Measurements from ENCODE around the gene TUBAL3. TPM values are rescaled to one million over a fixed set of nuclear protein-coding genes. Genes with fewer than 3 reads are reported as not detected.

TUBAL3 gene
- total RNA-seq, 1 experiment from 2014 or later: not detected

DNA sequence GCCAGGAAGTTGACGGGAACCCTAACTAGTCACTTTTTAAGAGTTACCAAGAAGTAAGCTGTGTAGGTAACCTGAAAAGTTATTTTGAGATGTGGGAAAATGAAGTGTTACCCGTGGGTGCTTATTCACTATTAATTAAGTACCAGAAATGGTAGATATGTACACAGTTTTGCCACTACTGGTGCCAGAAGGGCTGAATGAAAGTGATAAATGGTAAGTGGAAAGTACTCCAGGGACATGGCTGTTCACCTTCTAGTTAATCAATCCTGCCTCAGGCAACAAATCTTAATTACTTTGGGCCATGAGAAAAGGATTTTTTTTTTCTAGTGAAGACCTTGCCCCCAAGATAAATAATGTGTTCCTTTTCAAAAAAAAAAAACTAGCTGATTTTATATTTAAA lies 23.5 kb upstream of the TUBAL3 start:
- CTCF ChIA-PET: no interaction called here
- no peaks in the 10 kb centered on the region; the same call in 1 of the 2 replicates for H3K36me3 ChIP-seq (ENCODE audit: control insufficient read depth, insufficient read depth, low read length)
- intact Hi-C loops (cut with micrococcal nuclease; ENCODE audit: unreplicated experiment): loop anchor here (10.0 kb wide), 1 partner anchor 573 kb away; no protein-coding TSS in a partner anchor
- no peak for DNase-seq (ENCODE audit: low read depth, low spot score)
- no peaks in the 10 kb centered on the region for H3K27me3 ChIP-seq (ENCODE audit: control insufficient read depth, insufficient read depth, low read length)
- H3K27ac ChIP-seq (ENCODE audit: low read length): no peak overlapping the region
- H3K9me3 ChIP-seq (ENCODE audit: control insufficient read depth, insufficient read depth, low read depth, low read length): no peaks in the 10 kb centered on the region
- POLR2A ChIA-PET: interaction anchor here (0.6 kb wide), 1 partner anchor 693 kb away, joined by 3 read pairs; no protein-coding TSS in a partner anchor
- H3K4me3 ChIP-seq (ENCODE audit: low read depth in 2 of 2, low read length in 2 of 2): no peak overlapping the region
- in situ Hi-C loops (cut with HindIII; ENCODE audit: low pct_unique_long_range_greater_than_20kb, low sequenced_read_pairs): no loop called here
- no TSS peak for BruUV-seq (replicated peaks)
- H3K4me1 ChIP-seq (ENCODE audit: control insufficient read depth, insufficient read depth, low read length): no peaks in the 10 kb centered on the region
- no peak for ATAC-seq
- TF ChIP-seq, protein P1, sequence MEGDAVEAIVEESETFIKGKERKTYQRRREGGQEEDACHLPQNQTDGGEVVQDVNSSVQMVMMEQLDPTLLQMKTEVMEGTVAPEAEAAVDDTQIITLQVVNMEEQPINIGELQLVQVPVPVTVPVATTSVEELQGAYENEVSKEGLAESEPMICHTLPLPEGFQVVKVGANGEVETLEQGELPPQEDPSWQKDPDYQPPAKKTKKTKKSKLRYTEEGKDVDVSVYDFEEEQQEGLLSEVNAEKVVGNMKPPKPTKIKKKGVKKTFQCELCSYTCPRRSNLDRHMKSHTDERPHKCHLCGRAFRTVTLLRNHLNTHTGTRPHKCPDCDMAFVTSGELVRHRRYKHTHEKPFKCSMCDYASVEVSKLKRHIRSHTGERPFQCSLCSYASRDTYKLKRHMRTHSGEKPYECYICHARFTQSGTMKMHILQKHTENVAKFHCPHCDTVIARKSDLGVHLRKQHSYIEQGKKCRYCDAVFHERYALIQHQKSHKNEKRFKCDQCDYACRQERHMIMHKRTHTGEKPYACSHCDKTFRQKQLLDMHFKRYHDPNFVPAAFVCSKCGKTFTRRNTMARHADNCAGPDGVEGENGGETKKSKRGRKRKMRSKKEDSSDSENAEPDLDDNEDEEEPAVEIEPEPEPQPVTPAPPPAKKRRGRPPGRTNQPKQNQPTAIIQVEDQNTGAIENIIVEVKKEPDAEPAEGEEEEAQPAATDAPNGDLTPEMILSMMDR (IDR thresholded peaks at IDR 0.05): no peak
- no peak for TF ChIP-seq SIN3A (IDR thresholded peaks at IDR 0.05; ENCODE audit: borderline replicate concordance, insufficient read depth, low read depth, low read length)
- TF ChIP-seq, protein P2, sequence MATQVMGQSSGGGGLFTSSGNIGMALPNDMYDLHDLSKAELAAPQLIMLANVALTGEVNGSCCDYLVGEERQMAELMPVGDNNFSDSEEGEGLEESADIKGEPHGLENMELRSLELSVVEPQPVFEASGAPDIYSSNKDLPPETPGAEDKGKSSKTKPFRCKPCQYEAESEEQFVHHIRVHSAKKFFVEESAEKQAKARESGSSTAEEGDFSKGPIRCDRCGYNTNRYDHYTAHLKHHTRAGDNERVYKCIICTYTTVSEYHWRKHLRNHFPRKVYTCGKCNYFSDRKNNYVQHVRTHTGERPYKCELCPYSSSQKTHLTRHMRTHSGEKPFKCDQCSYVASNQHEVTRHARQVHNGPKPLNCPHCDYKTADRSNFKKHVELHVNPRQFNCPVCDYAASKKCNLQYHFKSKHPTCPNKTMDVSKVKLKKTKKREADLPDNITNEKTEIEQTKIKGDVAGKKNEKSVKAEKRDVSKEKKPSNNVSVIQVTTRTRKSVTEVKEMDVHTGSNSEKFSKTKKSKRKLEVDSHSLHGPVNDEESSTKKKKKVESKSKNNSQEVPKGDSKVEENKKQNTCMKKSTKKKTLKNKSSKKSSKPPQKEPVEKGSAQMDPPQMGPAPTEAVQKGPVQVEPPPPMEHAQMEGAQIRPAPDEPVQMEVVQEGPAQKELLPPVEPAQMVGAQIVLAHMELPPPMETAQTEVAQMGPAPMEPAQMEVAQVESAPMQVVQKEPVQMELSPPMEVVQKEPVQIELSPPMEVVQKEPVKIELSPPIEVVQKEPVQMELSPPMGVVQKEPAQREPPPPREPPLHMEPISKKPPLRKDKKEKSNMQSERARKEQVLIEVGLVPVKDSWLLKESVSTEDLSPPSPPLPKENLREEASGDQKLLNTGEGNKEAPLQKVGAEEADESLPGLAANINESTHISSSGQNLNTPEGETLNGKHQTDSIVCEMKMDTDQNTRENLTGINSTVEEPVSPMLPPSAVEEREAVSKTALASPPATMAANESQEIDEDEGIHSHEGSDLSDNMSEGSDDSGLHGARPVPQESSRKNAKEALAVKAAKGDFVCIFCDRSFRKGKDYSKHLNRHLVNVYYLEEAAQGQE (IDR thresholded peaks at IDR 0.05; ENCODE audit: insufficient read depth in 1 of 2, low read depth in 2 of 2, low read length in 1 of 2): no peak
- TF ChIP-seq POLR2AphosphoS5 (IDR thresholded peaks at IDR 0.05; ENCODE audit: low read depth, low read length): no peak
- no peak for TF ChIP-seq TCF7L2 (IDR thresholded peaks at IDR 0.05; ENCODE audit: low read depth, low read length)

DNA sequence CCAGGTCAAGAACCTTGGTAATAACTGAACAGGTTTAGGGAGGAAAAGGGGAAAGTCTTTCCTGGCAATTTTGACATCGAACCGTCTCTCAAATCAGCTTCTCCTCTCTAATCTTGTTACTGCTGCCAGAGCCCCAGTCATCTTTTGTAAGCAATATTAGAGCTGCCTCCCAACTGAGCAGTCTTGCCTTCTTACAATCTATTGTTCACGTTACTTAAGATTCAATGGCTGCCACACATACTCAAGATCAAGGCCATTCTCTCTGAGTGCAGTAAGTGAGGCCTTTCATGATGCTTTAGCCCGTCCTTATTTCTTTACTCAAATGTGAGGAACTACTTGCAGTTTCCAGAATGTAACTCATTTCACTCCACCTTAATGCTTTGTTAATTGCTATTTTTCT lies 20.1 kb upstream of the TUBAL3 start:
- Histone ChIP-seq H3K9me3 (ENCODE audit: control insufficient read depth, insufficient read depth, low read depth, low read length) (no peaks in the 10 kb centered on the region), H3K36me3 (ENCODE audit: control insufficient read depth, insufficient read depth, low read length) (no peaks in the 10 kb centered on the region; the same call in 1 of the 2 replicates), H3K4me3 (ENCODE audit: low read depth in 2 of 2, low read length in 2 of 2) (no peak overlapping the region), H3K27ac (ENCODE audit: low read length) (no peak overlapping the region), H3K27me3 (ENCODE audit: control insufficient read depth, insufficient read depth, low read length) (no peaks in the 10 kb centered on the region), H3K4me1 (ENCODE audit: control insufficient read depth, insufficient read depth, low read length) (no peaks in the 10 kb centered on the region)
- ATAC-seq: no peak
- in situ Hi-C loops (cut with HindIII; ENCODE audit: low pct_unique_long_range_greater_than_20kb, low sequenced_read_pairs) (no loop called here), intact Hi-C loops (cut with micrococcal nuclease; ENCODE audit: unreplicated experiment) (loop anchor here (10.0 kb wide), 1 partner anchor 570 kb away; no protein-coding TSS in a partner anchor)
- no TSS peak for BruUV-seq (replicated peaks)
- ChIA-PET POLR2A (interaction anchor here (0.8 kb wide), 1 partner anchor 1646 kb away, joined by 3 read pairs; no protein-coding TSS in a partner anchor), CTCF (no interaction called here)
- no peak for DNase-seq (ENCODE audit: low read depth, low spot score)
- TF ChIP-seq, protein P1 (IDR thresholded peaks at IDR 0.05): no peak
- TF ChIP-seq SIN3A (IDR thresholded peaks at IDR 0.05; ENCODE audit: borderline replicate concordance, insufficient read depth, low read depth, low read length) (no peak), POLR2AphosphoS5 (IDR thresholded peaks at IDR 0.05; ENCODE audit: low read depth, low read length) (no peak), TCF7L2 (IDR thresholded peaks at IDR 0.05; ENCODE audit: low read depth, low read length) (no peak)
- TF ChIP-seq, protein P2 (IDR thresholded peaks at IDR 0.05; ENCODE audit: insufficient read depth in 1 of 2, low read depth in 2 of 2, low read length in 1 of 2): no peak

Data from Panc1 (cell line).